Stimulated activated CD8-positive, alpha-beta memory T cell treated with anti-CD3 and anti-CD28 coated beads, Interleukin-12 subunit alpha, Interleukin-12 subunit beta, amount 100 ng/mL, for 24 hours (primary cell): ENCODE results near the gene WDR81.
"Not testable (repeated sequence)": the region's sequence is repeated elsewhere in the genome, so short reads cannot be mapped to it uniquely, and the experiment has no call there.

Experiments used
- DNase-seq: peaks from one replicate; pipeline ENCODE4 v3.0.0-alpha.2; 2020; ENCODE audit errors: extremely low read depth

Gene WDR81

DNA sequence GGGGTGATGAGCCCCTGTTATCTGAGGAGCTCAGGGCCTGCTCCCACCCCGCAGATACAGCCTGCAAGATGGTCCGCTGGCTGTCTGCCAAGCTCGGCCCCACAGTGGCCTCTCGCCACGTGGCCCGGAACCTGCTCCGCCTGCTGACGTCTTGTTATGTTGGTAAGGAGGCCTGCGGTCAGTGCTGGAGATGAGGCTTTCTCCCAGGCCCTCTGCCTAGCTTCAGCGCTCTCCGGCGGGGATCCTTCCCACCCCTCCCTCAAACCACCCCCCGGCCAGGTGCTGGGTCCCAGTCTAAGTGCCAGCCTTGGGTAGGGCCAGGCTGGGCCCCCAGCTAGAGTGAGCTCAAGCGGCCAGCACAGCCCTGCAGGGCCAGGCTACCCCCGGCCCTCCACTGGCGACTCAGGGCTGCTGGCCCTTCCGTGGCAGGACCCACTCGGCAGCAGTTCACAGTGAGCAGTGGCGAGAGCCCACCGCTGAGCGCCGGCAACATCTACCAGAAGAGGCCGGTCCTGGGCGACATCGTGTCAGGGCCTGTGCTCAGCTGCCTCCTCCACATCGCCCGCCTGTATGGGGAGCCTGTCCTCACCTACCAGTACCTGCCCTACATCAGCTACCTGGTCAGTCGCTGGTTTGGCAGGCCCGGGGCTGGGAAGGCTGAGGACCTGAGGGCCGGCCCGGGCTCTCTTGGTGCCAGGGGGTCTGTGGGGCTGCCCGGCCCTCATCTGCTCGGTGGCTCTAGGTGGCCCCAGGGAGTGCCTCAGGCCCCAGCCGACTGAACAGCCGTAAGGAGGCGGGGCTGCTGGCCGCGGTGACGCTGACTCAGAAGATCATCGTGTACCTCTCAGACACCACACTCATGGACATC, 6.1 kb downstream of the WDR81 start:
- no peak for DNase-seq

DNA sequence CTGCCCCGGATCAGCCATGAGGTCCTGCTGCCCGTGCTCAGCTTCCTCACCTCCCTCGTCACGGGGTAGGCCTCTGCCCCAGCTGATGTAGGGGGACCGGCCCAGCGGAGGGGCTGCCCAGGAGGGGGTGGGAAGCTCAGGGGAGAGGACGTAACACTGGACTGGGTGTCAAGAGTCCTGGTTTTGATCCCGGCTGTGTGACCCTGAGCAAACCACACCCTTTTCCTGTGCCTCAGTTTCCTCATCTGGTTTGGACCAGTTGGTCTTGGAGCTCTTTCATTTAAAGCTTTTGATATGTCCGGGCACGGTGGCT, 6.6 kb downstream of the WDR81 start:
- DNase-seq, result no peak

DNA sequence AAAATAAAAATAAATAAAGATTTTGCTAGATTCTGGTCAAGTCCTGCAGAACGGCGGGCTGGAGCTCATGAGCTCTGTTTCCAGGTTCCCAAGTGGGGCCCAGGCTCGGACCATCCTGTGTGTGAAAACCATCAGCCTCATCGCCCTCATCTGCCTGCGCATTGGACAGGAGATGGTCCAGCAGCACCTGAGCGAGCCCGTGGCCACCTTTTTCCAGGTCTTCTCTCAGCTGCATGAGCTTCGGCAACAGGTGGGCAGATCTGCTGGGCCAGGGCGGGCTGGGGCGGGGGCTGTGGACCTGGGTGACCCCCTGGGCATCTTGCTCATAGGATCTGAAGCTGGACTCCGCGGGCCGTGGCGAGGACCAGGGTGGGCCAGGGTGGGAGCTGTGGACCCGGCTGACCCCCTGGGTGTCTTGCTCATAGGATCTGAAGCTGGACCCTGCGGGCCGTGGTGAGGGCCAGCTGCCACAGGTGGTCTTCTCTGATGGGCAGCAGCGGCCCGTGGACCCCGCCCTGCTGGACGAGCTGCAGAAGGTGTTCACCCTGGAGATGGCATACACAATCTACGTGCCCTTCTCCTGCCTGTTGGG, 7.8 kb downstream of the WDR81 start:
- DNase-seq, result no peak

DNA sequence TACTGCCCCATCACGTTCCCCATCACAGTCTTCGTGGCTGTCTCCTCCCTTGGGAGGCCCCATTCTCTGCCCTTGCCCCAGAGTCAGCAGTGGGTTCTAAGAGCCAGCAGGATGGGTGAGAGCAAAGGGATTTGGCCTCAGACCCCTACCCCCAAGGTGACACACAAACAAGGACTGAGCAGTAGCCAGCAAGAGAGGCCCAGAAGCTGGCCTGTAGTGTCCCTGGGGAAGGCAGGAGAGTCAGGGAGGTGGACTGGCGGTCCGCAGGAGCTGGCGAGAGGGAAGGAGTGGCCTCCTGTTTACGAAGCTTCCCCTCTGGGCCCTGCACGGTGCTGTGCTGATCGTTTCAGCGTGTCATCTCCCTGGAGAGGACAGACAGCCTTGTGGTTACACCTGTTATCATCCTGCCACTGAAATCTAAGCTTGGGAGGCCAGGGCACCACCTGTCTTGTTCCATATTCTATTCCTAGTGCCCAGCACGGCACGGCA, 8.4 kb downstream of the WDR81 start:
- no peak for DNase-seq

DNA sequence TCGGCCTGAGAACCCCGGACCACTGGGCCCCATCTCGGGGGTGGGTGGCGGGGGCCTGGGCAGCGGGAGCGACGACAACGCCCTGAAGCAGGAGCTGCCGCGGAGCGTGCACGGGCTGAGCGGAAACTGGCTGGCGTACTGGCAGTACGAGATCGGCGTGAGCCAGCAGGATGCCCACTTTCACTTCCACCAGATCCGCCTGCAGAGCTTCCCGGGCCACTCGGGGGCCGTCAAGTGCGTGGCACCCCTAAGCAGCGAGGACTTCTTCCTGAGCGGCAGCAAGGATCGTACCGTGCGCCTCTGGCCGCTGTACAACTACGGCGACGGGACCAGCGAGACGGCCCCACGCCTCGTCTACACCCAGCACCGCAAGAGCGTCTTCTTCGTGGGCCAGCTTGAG, 9.3 kb downstream of the WDR81 start:
- no peak for DNase-seq

DNA sequence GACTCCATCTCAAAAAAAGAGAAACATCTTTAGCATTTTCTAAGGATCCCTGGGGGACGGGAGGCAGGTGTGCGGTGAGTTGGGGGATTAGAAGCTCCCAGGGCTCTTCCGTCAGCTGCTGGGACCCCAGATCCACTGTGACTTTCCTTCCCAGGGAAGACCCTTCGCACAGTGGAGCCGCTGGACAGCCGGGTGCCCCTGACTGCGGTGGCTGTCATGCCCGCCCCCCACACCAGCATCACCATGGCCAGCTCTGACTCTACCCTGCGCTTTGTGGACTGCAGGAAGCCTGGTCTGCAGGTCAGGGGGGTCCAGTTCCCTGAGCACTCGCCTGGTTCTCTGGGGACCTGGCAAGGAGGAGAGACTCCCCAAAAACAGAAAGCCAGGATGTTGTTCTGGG, 10.9 kb downstream of the WDR81 start:
- no peak for DNase-seq

DNA sequence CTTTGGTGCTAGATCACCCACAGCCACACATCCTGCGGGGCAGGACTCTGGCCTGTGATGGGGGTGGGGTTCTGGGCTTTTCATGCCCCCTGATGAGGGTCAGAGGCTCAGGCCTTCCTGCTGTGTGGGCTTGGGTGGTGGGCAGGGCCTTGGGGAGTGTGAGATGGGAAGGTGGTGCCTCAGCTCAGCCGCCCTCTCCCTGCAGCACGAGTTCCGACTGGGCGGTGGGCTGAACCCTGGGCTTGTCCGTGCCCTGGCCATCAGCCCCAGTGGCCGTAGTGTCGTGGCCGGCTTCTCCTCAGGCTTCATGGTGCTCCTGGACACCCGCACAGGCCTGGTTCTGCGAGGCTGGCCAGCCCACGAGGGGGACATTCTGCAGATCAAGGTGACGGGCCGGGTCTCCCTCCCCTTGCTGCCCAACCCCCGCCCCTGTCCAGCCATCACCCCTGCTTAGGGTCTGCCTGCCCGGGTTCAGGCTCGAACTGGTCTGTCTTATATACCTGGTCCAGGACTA, 11.4 kb downstream of the WDR81 start:
- no peak for DNase-seq

DNA sequence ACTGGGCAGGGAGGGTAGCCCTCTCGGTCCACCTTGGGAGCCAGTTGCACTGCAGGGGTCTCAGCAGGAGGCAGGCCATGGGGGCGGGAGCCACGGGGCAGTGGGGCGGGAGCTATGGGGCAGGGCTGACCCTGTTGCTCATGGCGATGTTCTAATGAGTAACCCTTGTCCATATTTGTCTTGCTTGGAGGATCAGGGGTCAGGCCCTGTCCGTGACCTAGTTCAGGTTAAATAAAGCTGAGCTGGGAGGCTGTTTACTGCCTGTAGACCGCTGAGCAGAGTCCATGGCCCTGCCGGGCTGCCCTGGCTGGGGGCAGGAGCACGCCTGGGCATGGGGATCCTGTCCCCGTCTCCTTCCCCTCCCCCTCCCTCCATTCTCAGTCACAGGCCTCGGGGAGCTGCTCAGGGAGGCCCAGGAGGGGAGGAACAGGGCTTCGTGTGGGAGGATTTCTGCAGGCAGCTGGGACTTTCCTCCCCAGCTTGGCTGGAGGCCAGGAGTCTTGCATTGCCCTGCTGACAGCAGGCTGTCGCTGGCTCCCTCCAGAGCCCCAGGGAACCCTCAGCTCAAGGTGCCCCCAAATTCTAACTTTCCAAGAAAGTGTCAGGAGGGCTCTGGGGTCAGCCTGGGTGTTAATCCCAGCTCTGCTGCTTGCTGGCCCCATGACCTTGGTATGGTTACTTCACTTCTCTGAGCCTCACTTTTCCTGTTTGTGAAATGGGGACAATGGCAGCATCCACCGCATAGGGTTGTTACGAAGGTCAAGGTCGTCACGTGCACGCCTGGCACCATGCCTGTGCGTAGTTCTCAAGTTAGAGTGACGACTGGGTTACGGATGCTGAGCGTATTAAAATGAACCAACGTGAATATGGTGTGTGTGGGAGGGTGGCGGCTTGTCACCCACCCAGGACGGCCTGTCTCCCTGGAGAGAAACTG, 12.1 kb downstream of the WDR81 start:
- no peak for DNase-seq

DNA sequence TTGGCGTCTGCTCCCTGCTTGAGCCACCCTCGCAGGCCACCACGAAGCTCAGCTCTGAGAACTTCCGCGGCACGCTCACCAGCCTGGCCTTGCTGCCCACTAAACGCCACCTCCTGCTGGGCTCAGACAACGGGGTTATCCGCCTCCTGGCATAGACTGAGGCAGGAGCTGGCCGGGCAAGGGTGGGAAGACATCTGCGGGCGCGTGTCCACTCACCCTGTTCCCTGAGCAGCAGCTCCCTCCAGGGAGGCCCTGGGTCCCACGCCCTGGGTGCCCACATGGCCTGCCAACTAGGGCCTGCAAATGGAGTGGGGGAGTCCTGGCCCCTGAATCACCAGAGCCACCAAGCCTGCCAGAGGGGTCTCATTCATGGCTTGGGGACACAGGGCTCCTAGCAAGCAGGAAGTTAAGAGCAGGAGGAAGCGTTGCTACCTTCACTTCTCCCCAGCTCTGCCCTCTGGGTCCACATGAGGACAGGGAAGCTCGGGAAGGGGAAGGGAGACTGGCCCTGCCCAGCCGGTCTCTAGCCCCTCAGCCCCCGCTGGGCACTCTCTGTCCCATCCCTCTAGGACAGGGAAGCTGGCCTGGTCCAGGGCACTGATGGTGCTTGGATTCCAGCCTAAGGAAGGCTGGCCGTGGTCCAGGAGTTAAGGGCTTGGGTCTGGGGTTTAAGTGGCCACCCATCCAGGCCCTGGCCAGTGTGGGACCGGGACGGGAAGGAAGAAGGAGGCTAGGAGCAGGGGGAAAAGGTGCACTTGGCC, 13.2 kb downstream of the WDR81 start:
- no peak for DNase-seq

DNA sequence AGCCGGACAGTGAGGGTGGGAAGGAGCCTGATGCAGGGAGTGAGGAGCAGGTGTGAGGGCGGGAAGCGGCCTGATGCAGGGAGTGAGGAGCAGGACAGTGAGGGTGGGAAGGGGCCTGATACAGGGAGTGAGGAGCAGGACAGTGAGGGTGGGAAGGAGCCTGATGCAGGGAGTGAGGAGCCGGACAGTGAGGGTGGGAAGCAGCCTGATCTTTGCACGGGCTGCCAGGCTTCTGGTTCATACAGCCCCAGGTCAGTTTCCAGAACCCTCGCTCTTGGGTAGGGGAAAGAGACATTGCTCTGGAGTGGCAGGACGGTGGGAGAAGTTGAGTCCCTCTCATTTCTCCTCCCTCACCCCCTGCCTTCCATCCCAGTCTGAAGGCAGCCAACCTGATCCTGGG, 17.4 kb downstream of the WDR81 start:
- not testable (repeated sequence) for DNase-seq

DNA sequence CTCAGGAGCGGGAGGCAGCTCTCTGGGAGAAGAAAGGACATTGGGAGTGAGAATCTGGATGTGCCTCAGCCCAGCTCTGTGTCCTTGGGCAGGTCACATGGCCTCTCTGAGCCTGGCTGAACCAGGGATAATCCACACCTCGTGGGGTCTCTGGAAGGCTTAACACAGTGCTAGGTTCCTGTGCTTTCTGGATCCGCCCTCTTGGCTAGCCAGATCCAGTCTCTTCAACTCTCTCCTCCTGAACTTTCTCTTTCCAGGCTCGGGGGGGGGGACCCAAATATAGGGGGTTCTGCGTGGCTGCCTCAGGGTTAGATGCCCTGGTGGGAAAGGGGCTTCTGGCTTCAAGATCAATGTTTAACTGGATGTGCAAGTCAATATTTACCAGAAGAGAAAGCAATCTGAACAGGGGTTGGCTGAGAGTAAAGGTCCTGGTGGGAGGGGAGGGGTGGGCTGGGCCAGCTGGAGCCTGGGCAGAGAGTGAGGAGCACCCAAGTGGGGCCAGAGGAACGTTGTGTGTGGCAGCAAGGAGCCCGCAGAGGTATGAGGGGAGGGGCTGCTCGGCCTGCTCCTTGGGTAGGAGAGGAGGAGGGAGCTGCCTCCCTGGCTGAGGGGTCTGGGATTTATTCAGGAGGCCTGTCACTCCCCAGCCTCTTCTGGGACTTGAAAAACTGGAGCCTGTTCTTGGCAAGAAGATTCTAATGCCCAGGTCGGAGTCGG, 18.0 kb downstream of the WDR81 start, which contains the start of gene SERPINF2:
TSS of gene SERPINF2 (plus strand) at position 501 of the 717 bp plus-strand sequence. CDS start 2,125 bp downstream, outside the sequence.
- DNase-seq, result no peak

DNA sequence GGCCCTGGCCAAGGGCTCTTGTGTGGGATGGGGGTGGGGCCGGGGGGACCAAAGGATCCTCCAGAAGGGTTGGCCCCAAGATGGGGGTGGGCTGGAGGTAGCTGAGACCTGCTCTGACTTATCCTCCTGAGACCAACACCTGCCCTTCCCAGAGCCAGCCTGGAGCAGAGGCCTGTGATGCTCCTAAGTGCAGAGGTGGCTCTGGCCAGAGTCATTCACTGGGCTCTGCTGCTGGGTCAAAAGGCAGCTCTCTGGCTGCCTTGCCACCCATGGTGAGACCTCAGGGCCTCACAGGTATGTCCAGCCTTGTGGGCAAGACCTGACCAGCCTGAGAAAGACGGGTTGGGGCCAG, 18.6 kb downstream of the WDR81 start:
- no peak for DNase-seq

DNA sequence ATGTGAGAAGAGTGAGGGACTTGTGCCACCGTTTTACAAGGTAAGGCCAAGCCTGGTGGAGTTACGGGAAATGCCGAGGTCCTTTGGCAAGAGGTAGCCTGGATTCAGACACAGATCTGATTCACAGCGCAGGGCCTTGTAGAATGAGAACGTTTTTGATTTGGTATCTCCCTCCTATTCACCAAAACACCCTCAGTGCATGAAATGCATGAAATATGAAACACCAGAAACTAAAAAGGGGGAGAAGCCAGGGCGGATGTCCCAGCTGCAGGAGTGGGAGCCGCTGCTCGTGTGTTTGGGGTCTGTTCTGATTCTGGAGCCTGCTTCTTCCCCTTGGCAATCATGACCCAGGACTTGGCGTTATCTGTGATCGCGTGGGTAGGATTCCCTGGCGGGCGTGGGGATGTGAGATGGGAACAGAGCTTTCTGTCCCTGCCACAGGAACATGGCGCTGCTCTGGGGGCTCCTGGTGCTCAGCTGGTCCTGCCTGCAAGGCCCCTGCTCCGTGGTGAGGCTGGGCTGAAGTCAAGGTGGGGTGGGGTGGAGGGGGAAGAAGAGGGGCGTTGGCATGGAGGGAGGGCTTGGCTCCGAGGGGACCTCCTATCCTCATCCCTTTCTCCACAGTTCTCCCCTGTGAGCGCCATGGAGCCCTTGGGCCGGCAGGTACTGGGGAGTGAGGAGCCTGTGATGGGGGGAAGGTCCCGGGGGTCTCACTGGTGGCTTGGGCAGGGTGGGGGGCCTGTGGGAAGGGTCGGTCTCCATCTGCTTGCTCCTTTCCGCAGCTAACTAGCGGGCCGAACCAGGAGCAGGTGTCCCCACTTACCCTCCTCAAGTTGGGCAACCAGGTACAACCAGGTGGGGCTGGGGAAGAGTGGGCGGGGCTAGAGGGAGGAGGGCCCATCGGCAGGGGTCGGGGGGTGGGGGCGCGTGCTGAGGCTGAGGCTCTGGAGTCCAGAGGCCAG, 20.3 kb downstream of the WDR81 start:
- DNase-seq, result no peak

DNA sequence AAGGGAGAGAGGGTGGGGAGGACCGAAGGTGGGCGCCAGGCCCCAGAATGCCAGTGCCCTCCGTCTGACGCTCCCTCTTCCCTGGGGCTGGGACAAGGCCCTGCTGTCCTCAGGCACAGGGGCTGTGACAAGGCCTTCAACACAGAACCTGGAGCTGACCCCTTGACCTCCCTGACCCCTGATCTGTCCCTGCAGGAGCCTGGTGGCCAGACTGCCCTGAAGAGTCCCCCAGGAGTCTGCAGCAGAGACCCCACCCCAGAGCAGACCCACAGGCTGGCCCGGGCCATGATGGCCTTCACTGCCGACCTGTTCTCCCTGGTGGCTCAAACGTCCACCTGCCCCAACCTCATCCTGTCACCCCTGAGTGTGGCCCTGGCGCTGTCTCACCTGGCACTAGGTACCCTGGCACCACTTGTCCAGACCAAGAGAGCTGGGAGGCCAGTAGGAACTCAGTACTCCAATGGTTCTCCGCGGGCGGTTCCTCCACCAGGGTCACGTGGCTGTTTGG, 21.1 kb downstream of the WDR81 start:
- DNase-seq, result no peak

DNA sequence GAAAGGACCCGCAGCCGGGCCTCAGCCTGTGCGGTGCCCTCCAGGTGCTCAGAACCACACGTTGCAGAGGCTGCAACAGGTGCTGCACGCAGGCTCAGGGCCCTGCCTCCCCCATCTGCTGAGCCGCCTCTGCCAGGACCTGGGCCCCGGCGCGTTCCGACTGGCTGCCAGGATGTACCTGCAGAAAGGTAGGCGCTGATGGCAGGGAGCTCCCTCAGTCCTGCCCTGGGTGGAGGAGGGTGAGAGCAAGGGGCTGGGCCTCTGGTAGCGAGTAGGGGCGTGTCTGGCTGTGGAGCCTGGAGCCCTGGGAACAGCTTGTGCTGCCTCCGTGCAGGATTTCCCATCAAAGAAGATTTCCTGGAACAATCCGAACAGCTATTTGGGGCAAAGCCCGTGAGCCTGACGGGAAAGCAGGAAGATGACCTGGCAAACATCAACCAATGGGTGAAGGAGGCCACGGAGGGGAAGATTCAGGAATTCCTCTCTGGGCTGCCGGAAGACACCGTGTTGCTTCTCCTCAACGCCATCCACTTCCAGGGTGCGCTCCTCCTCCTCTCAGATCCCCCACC, 22.6 kb downstream of the WDR81 start:
- DNase-seq, result no peak

DNA sequence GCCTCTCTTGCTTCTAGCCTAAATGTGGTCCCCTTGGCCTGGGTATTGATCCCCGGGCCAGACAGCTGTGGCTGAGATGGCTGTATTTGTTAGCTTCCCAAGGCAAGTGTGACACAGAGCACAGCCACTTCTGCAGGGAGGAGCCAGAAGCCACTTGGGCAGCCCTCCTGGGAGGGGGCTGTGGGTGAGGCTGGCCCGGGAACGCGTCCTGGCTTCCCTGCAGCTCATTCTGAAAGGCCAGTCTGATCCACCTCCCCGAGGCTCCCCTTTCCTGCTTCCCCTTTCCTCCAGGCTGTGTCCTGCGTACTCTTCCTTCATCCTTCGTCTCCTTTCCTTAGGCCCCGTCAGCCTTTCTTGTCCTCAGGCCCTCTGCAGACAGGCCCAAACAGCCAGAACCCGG, 26.1 kb downstream of the WDR81 start:
- no peak for DNase-seq

DNA sequence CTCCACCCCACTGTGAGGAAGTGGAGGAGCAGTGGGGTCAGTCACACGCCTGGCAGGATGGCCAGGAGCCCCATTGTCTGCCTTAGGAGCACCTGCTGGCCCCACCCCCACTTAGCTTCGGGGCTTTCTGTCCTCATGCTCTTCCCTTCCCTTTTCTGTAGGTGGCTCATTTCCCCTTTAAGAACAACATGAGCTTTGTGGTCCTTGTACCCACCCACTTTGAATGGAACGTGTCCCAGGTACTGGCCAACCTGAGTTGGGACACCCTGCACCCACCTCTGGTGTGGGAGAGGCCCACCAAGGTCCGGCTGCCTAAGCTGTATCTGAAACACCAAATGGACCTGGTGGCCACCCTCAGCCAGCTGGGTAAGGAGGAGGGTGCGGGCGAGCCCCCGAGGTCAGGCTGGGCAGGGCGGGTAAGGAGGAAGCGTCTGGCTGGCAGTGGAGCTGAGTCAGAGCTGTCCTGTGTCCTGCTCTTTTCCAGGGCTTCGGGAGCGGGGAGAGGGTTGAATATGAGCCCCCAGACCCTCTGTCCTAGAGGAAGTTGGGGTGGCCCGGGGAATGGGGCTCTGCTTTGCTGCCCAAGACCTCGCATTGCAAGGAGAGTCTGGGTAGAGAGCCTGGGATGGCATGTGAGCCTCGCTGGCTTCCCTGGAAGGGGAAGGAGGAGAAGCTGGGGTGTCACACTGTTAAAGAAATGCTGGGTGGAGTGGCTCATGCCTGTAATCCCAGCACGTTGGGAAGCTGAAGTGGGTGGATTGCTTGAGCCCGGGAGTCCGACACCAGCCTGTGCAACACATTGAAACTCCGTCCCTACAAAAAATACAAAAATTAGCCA, 28.1 kb downstream of the WDR81 start:
- DNase-seq, result no peak

DNA sequence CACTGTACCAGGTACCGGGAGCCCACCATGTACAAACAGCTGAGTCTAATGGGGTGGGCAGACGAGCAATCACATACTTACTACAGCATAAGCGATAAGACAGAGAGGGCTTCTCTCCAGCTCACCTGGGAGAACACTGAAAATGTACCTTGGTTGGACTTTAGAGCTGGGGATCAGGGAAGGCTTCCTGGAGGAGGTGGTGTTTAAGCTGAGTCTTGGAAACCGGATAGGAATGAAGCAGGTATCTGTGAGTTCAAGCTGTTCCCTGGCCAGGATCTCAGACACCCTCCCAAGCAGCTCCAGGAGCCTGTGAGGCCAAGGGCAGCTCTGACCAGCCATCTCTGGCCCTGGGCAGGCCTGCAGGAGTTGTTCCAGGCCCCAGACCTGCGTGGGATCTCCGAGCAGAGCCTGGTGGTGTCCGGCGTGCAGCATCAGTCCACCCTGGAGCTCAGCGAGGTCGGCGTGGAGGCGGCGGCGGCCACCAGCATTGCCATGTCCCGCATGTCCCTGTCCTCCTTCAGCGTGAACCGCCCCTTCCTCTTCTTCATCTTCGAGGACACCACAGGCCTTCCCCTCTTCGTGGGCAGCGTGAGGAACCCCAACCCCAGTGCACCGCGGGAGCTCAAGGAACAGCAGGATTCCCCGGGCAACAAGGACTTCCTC, 29.4 kb downstream of the WDR81 start:
- no peak for DNase-seq
